ENCODE measurements around the gene NAA20.

The NAA20 gene

DNA sequence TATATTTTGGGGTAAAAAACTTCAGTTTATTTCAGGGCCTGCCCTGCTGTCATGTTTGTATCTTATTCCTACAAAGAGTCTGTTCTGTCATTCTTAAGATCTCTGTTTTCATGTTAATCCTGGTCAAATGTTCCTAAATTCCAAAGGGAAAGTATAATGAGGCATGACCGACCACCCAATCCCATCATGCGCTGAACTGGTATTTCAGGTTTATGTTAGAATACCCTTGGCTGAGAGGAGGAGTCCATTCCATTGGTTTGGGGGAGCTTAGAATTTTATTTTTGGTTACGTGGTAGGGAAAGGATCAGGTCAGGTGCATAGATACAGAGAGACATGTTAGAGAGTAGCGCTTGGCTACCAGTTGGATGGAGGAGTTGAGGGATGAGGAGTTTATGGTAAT is 60.9 kb downstream of the NAA20 start:
- no peak for DNase-seq
- H3K4me1 ChIP-seq (ENCODE audit: control insufficient read depth in 1 of 2, insufficient read depth in 2 of 2, low read length in 2 of 2), result no peaks in the 10 kb centered on the region
- H3K79me2 ChIP-seq (ENCODE audit: control insufficient read depth, insufficient read depth, low read length, poor library complexity), result no peaks in the 10 kb centered on the region
- H2BK120ac ChIP-seq (ENCODE audit: insufficient read depth, low read length, poor library complexity), result no peak overlapping the region
- H4K8ac ChIP-seq (ENCODE audit: low read depth, low read length), result no peak overlapping the region
- no peaks in the 10 kb centered on the region for H3K36me3 ChIP-seq (ENCODE audit: control insufficient read depth in 1 of 2, insufficient read depth in 2 of 2, low read length in 2 of 2)
- H2AFZ ChIP-seq (ENCODE audit: insufficient read depth, low read length, poor library complexity), result no peak overlapping the region
- H2BK12ac ChIP-seq (ENCODE audit: low read length), result no peak overlapping the region
- no peak overlapping the region for H3K23ac ChIP-seq (ENCODE audit: low read length)
- no peak overlapping the region for H4K12ac ChIP-seq (ENCODE audit: low read depth, low read length)
- no peak overlapping the region for H3K4me3 ChIP-seq (ENCODE audit: low read depth, low read length)
- H2AK5ac ChIP-seq (ENCODE audit: low read length), result no peak overlapping the region
- no peak overlapping the region for H2BK5ac ChIP-seq (ENCODE audit: low read depth, low read length, poor library complexity)
- WGBS (ENCODE audit: extremely low coverage, insufficient coverage, insufficient read length), result no CpG with 5 or more reads among the region's 4 CpGs
- no peak overlapping the region for H3K9ac ChIP-seq (ENCODE audit: low read length)
- H3K27ac ChIP-seq (ENCODE audit: low read depth, low read length), result no peak overlapping the region
- H3K27me3 ChIP-seq (ENCODE audit: insufficient read depth, low read length), result no peaks in the 10 kb centered on the region
- H3K18ac ChIP-seq (ENCODE audit: low read length), result no peak overlapping the region
- H3K4me2 ChIP-seq (ENCODE audit: low read length), result no peak overlapping the region
- H3K4ac ChIP-seq (ENCODE audit: low read depth, low read length), result no peak overlapping the region
- no peak overlapping the region for H3K14ac ChIP-seq (ENCODE audit: low read length)
- H3K9me3 ChIP-seq (ENCODE audit: insufficient read depth, low read depth, low read length), result no peaks in the 10 kb centered on the region
- no peaks in the 10 kb centered on the region for H3K79me1 ChIP-seq (ENCODE audit: low read length)
- no peak overlapping the region for H4K91ac ChIP-seq (ENCODE audit: low read depth, low read length)

DNA sequence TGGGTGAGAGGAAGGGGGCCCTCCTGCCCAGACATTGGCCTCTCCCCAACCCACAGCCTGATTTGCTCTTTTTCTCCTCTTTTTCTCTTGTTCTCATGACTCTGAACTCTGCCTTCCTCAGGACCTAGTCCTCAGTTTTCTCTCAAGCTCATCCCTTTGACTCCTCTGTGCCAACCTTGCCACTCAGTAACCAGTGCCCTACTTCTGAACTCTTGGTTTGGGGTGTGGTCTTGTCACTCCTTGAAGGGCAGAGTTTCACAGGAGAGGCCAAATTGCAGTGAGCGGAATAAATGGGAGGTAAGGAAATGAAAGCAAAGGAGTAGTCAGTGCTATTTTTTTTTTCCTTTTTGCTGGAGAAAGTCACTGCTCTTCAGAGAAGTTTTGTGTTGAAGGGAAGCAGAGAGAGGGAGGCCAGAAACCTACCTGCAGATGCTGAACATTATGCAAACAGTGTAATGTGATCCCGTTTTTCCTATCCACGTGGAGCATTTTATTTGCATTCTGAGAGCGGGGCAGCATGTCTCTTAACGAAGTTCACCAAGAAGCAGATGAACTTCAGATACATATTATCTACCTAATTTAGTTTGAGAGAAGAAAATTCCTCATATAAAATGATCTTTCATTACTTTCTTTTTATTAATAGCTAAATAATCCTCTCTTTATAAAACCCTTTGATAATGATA is 62.1 kb downstream of the NAA20 start:
- no peak overlapping the region for H2AFZ ChIP-seq (ENCODE audit: insufficient read depth, low read length, poor library complexity)
- H3K4me3 ChIP-seq (ENCODE audit: low read depth, low read length), result no peak overlapping the region
- H2BK5ac ChIP-seq (ENCODE audit: low read depth, low read length, poor library complexity), result no peak overlapping the region
- no peak overlapping the region for H4K8ac ChIP-seq (ENCODE audit: low read depth, low read length)
- H3K4me1 ChIP-seq (ENCODE audit: control insufficient read depth in 1 of 2, insufficient read depth in 2 of 2, low read length in 2 of 2), result no peaks in the 10 kb centered on the region
- no peaks in the 10 kb centered on the region for H3K9me3 ChIP-seq (ENCODE audit: insufficient read depth, low read depth, low read length)
- no CpG with 5 or more reads among the region's 5 CpGs for WGBS (ENCODE audit: extremely low coverage, insufficient coverage, insufficient read length)
- no peak overlapping the region for H2AK5ac ChIP-seq (ENCODE audit: low read length)
- H4K91ac ChIP-seq (ENCODE audit: low read depth, low read length), result no peak overlapping the region
- H3K23ac ChIP-seq (ENCODE audit: low read length), result no peak overlapping the region
- no peak overlapping the region for H2BK12ac ChIP-seq (ENCODE audit: low read length)
- H3K4me2 ChIP-seq (ENCODE audit: low read length), result no peak overlapping the region
- no peak overlapping the region for H3K18ac ChIP-seq (ENCODE audit: low read length)
- H3K27ac ChIP-seq (ENCODE audit: low read depth, low read length), result no peak overlapping the region
- no peaks in the 10 kb centered on the region for H3K27me3 ChIP-seq (ENCODE audit: insufficient read depth, low read length)
- no peak overlapping the region for H3K14ac ChIP-seq (ENCODE audit: low read length)
- no peak for DNase-seq
- no peak overlapping the region for H4K12ac ChIP-seq (ENCODE audit: low read depth, low read length)
- H3K79me1 ChIP-seq (ENCODE audit: low read length), result no peaks in the 10 kb centered on the region
- H2BK120ac ChIP-seq (ENCODE audit: insufficient read depth, low read length, poor library complexity), result no peak overlapping the region
- H3K4ac ChIP-seq (ENCODE audit: low read depth, low read length), result no peak overlapping the region
- no peaks in the 10 kb centered on the region for H3K79me2 ChIP-seq (ENCODE audit: control insufficient read depth, insufficient read depth, low read length, poor library complexity)
- no peaks in the 10 kb centered on the region for H3K36me3 ChIP-seq (ENCODE audit: control insufficient read depth in 1 of 2, insufficient read depth in 2 of 2, low read length in 2 of 2)
- no peak overlapping the region for H3K9ac ChIP-seq (ENCODE audit: low read length)

Data from trophoblast cell (in vitro differentiated cells and primary cell).